Ovary (tissue), 3 donors: ENCODE measurements around the gene GBP6.

Experiments used
- CTCF ChIP-seq, 3 donors: fragments of 450-650 bp in 2 of 3; fragments of 200-600 bp in 1 of 3; IDR thresholded peaks; one replicate each; pipeline versions ENCODE4 v1.5.1 to v1.8.0; 2016 to 2022; ENCODE audit warnings: antibody characterized with exemption in 3 of 3, mild to moderate bottlenecking in 1 of 3
- POLR2A ChIP-seq: fragments of 450-650 bp; IDR thresholded peaks from one replicate; pipeline ENCODE4 v1.6.1; 2017; ENCODE audit warnings: antibody characterized with exemption, mild to moderate bottlenecking, moderate library complexity
- donor health status: DM: no; HTN: no; CAD: no.

DNA sequence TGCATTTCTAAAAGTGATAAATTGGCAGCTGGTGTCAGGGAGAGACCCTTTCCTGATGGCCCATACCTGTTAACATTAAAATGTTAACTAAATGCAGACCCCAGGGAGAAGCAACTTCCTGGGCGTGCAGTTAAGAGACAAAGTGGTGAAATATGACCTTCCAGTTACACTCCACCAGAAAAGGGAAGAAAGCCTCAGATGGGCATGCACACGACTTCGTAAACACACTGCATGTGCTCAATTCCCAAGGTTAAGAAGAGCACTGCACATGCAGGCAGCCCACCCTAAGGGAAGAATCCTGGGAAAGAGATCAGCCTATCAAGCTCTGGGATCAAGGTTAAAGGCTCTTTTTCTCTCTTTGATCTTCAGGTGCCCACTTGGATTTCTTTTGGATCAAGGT lies 9.7 kb upstream of the GBP6 start:
- TF ChIP-seq CTCF (IDR thresholded peaks at IDR 0.05) (no peak), POLR2A (no peak)
